Right cardiac atrium (tissue), 5 donors: Measurements from ENCODE around the gene KCNQ1. TPM values are rescaled to one million over a fixed set of nuclear protein-coding genes. Genes with fewer than 3 reads are reported as not detected.
A peak's percentile ranks its signal among the peaks of the same experiment; 100 is the strongest.

Experiments used
- ATAC-seq, 2 donors: fragments of 200-7000 bp; cut with Tn5 transposase; one replicate each; pipeline versions ENCODE4 v1.8.0 to v1.9.1; 2020; ENCODE audit warnings: moderate library complexity in 2 of 2, mild to moderate bottlenecking in 1 of 2
- DNase-seq, 3 donors: peaks; one replicate each; pipeline ENCODE4 v3.0.0-alpha.2; 2020
- H3K27ac ChIP-seq: one replicate; pipeline ENCODE4 v1.5.1; 2013; ENCODE audit warnings: mild to moderate bottlenecking, low read length, control low read depth, moderate library complexity
- H3K27me3 ChIP-seq: one replicate; pipeline ENCODE4 v1.6.1; 2013; ENCODE audit not compliant: control insufficient read depth, insufficient read depth
- H3K4me1 ChIP-seq: one replicate; pipeline ENCODE4 v1.6.1; 2013; ENCODE audit warnings: low read length; ENCODE audit not compliant: control insufficient read depth, insufficient read depth
- H3K4me3 ChIP-seq: one replicate; pipeline ENCODE4 v1.5.1; 2013; ENCODE audit warnings: low read length, control low read depth
- H3K9me3 ChIP-seq: one replicate; pipeline ENCODE4 v1.6.1; 2013; ENCODE audit warnings: low read length; ENCODE audit not compliant: control insufficient read depth
- WGBS: extraction: QIAGEN DNeasy Blood & Tissue Kit; methylation state at CpG from one replicate; pipeline ENCODE4 v1.1.7; 2013; 5-methylcytosine and 5-hydroxymethylcytosine counted together
- intact Hi-C, 4 donors: fragments of 100-400 bp; cut with DNase I; formaldehyde crosslinking; loops; one replicate each; pipeline versions ENCODE4 v1.11.0 to v1.14.0; 2022 to 2023
- polyA plus RNA-seq: library from polyadenylated mRNA; stranded (reverse); fragments of 200-250 nt; gene quantifications from one replicate; pipeline ENCODE4 v1.2.3, GENCODE V29; 2013
- total RNA-seq, 4 donors: library from RNA; stranded (reverse); fragmentation: NEBNext Ultra II Directional; extraction: Animal tissue kit (Norgen Biotek cat#: 25700); gene quantifications; one replicate each; pipeline ENCODE4 v1.2.1, GENCODE V29; 2021
- donor health status: healthy with polysubstance abuse.
- donor health status: DM: no; HTN: yes; CAD: no.
- donor health status: DM: no; HTN: no; CAD: no.
- donor health status: DM: no; HTN: yes; CAD: no; lungs with severe emphysema.
- donor health status: DM: yes; HTN: yes; CAD: no.

The KCNQ1 gene
- total and polyA plus RNA-seq, 5 donors = 36.4 to 46.8 (median 37.7) TPM

- Histone ChIP-seq H3K9me3 (no peaks in the 10 kb centered on the region), H3K27ac (no peak overlapping the region), H3K4me3 (no peak overlapping the region), H3K27me3 (no peaks in the 10 kb centered on the region), H3K4me1 (peaks cover 8% of the 10 kb centered on the region)
- no peak for ATAC-seq
- intact Hi-C loops = no loop called here
- peak in 2 of 3 donors; percentile 18 to 43 for DNase-seq
- 94% methylated on average over 14 of the region's 14 CpGs for WGBS
Observed at GRCh38 chr11:2831781-2832532, 387.1 kb downstream of the KCNQ1 start.

- intact Hi-C loops = no loop called here
- H3K4me1 ChIP-seq = peaks cover 8% of the 10 kb centered on the region
- H3K9me3 ChIP-seq = no peaks in the 10 kb centered on the region
- no peak overlapping the region for H3K27ac ChIP-seq
- no peak overlapping the region for H3K4me3 ChIP-seq
- no peaks in the 10 kb centered on the region for H3K27me3 ChIP-seq
- ATAC-seq = no peak
- DNase-seq = peak in 2 of 3 donors; percentile 37 to 63
- 83% methylated on average over 8 of the region's 8 CpGs for WGBS
Observed at GRCh38 chr11:2832533-2833020, 387.8 kb downstream of the KCNQ1 start.

GRCh38 chr11:2833051-2833715 lies 388.4 kb downstream of the KCNQ1 start:
- Histone ChIP-seq H3K27me3 (no peaks in the 10 kb centered on the region), H3K4me3 (no peak overlapping the region), H3K27ac (no peak overlapping the region), H3K9me3 (no peaks in the 10 kb centered on the region), H3K4me1 (peaks cover 6% of the 10 kb centered on the region)
- DNase-seq (peak in 2 of 3 donors; percentile 28 to 40), ATAC-seq (no peak)
- 90% methylated on average over 14 of the region's 14 CpGs for WGBS
- intact Hi-C loops = no loop called here

GRCh38 chr11:2833716-2834502 lies 389.1 kb downstream of the KCNQ1 start:
- ATAC-seq (no peak), DNase-seq (peak in 2 of 3 donors; percentile 44 to 48)
- Histone ChIP-seq H3K27ac (no peak overlapping the region), H3K4me1 (peaks cover 6% of the 10 kb centered on the region), H3K9me3 (no peaks in the 10 kb centered on the region), H3K4me3 (no peak overlapping the region), H3K27me3 (no peaks in the 10 kb centered on the region)
- intact Hi-C loops = no loop called here
- WGBS = 87% methylated on average over 19 of the region's 19 CpGs

- Histone ChIP-seq H3K27me3 (no peaks in the 10 kb centered on the region), H3K9me3 (no peaks in the 10 kb centered on the region), H3K4me3 (no peak overlapping the region), H3K27ac (no peak overlapping the region), H3K4me1 (peaks cover 6% of the 10 kb centered on the region)
- intact Hi-C loops = no loop called here
- ATAC-seq (no peak), DNase-seq (peak in 2 of 3 donors; percentile 40 to 41)
- WGBS = 81% methylated on average over 16 of the region's 16 CpGs
Observed at GRCh38 chr11:2834503-2835273, 389.9 kb downstream of the KCNQ1 start.

GRCh38 chr11:2835296-2835695 lies 390.5 kb downstream of the KCNQ1 start:
- ATAC-seq (no peak), DNase-seq (peak in 1 of 3 donors; percentile 6)
- Histone ChIP-seq H3K4me3 (no peak overlapping the region), H3K27ac (no peak overlapping the region), H3K27me3 (no peaks in the 10 kb centered on the region), H3K9me3 (no peaks in the 10 kb centered on the region), H3K4me1 (peaks cover 6% of the 10 kb centered on the region)
- intact Hi-C loops = no loop called here
- 82% methylated on average over 6 of the region's 6 CpGs for WGBS

GRCh38 chr11:2835751-2836150 lies 390.9 kb downstream of the KCNQ1 start:
- Histone ChIP-seq H3K27me3 (no peaks in the 10 kb centered on the region), H3K4me1 (peaks cover 6% of the 10 kb centered on the region), H3K4me3 (no peak overlapping the region), H3K9me3 (no peaks in the 10 kb centered on the region), H3K27ac (no peak overlapping the region)
- 93% methylated on average over 17 of the region's 17 CpGs for WGBS
- intact Hi-C loops = no loop called here
- no peak for ATAC-seq
- peak in 2 of 3 donors; percentile 51 to 62 for DNase-seq

GRCh38 chr11:2836315-2837095 lies 391.7 kb downstream of the KCNQ1 start:
- Histone ChIP-seq H3K27me3 (no peaks in the 10 kb centered on the region), H3K4me1 (peaks cover 6% of the 10 kb centered on the region), H3K9me3 (no peaks in the 10 kb centered on the region), H3K4me3 (no peak overlapping the region), H3K27ac (no peak overlapping the region)
- intact Hi-C loops = no loop called here
- 68% methylated on average over 23 of the region's 23 CpGs for WGBS
- DNase-seq (peak in 2 of 3 donors; percentile 38 to 43), ATAC-seq (no peak)

- ATAC-seq = peak; percentile 86 to 91
Observed at GRCh38 chr11:2837096-2837601, 392.3 kb downstream of the KCNQ1 start.

More at GRCh38 chr11:2837096-2837601, 392.3 kb downstream of the KCNQ1 start:
- Histone ChIP-seq H3K4me1 (peaks cover 6% of the 10 kb centered on the region), H3K27ac (peak overlapping the region; percentile 2), H3K4me3 (no peak overlapping the region), H3K9me3 (no peaks in the 10 kb centered on the region), H3K27me3 (no peaks in the 10 kb centered on the region)
- intact Hi-C loops = no loop called here
- WGBS = 29% methylated on average over 20 of the region's 20 CpGs
- peak; percentile 90 to 95 (median 94) for DNase-seq
